HepG2 (cell line): Measurements from ENCODE around the gene FAM110A. TPM values are rescaled to one million over a fixed set of nuclear protein-coding genes. Genes with fewer than 3 reads are reported as not detected.
"Not testable (repeated sequence)": the region's sequence is repeated elsewhere in the genome, so short reads cannot be mapped to it uniquely, and the experiment has no call there.

Experiments used
- ATAC-seq: fragments of 200-7000 bp; cut with Tn5 transposase; 3 replicates; pipeline ENCODE4 v1.9.1; 2020; ENCODE audit warnings: mild to moderate bottlenecking, moderate library complexity
- BruUV-seq: library from RNA; stranded (reverse); fragments of 400-500 nt; replicated peaks from 2 replicates; lab custom pipeline; 2021; lab: Mats Ljungman, UMichigan
- CTCF ChIA-PET: fragments of 300-600 bp; formaldehyde crosslinking; extraction: SDS; loops from one replicate; lab custom pipeline; 2021; ENCODE audit warnings: low total read pairs, inconsistent platforms, low intra/inter-chr PET ratio; lab: Yijun Ruan, JAX
- POLR2A ChIA-PET: fragments of 350-600 bp; sonication (Branson Sonifier 250); formaldehyde crosslinking; loops from one replicate; lab custom pipeline; 2020; ENCODE audit warnings: antibody characterized with exemption, inconsistent platforms; lab: Yijun Ruan, JAX
- DNase-seq: peaks from one replicate; pipeline ENCODE4 v3.0.0-alpha.2; 2015; ENCODE audit warnings: low spot score
- FAIRE-seq: peaks from 3 replicates; lab custom pipeline; 2011; peaks lifted over from hg19 to GRCh38; lab: Jason Lieb, UNC
- H2AFZ ChIP-seq: one replicate; pipeline ENCODE4 v1.6.1; 2011; ENCODE audit warnings: low read length, inconsistent platforms
- H3K27ac ChIP-seq: fragments of 300-600 bp; 3 replicates; pipeline ENCODE4 v1.8.0; 2011; ENCODE audit warnings: mixed run types, mild to moderate bottlenecking, mixed read lengths, low read length, inconsistent platforms; ENCODE audit not compliant: insufficient read depth; ENCODE audit errors: extremely low read length
- H3K27me3 ChIP-seq, 2 experiments: fragments of 200-600 bp in 1 of 2; 2 replicates in 1 of 2; 3 replicates in 1 of 2; pipeline versions ENCODE4 v1.6.0 to v1.8.0; 2011; ENCODE audit warnings: low read length in 2 of 2, mild to moderate bottlenecking in 2 of 2, moderate library complexity in 2 of 2, inconsistent platforms in 1 of 2; ENCODE audit not compliant: insufficient read depth in 2 of 2, control insufficient read depth in 1 of 2
- H3K36me3 ChIP-seq, 2 experiments: fragments of 200-600 bp in 1 of 2; replicated peaks in 1 of 2; 2 replicates in 1 of 2; 3 replicates in 1 of 2; pipeline versions ENCODE4 v1.5.1 to v1.8.0; 2011; ENCODE audit warnings: low read length in 2 of 2, inconsistent platforms in 1 of 2; ENCODE audit not compliant: insufficient read depth in 2 of 2, control insufficient read depth in 1 of 2
- H3K4me1 ChIP-seq: 2 replicates; pipeline ENCODE4 v1.5.1; 2012; ENCODE audit warnings: low read length, inconsistent platforms; ENCODE audit not compliant: insufficient read depth
- H3K4me2 ChIP-seq: 2 replicates; pipeline ENCODE4 v1.6.0; 2011; ENCODE audit warnings: low read depth, low read length, inconsistent platforms
- H3K4me3 ChIP-seq, 3 experiments: fragments of 200-600 bp in 1 of 3; sonication (generic), shearing (Covaris generic) in 1 of 3; replicated peaks in 1 of 3; 2 replicates each; pipeline ENCODE4 v1.5.1; 2011 to 2016; ENCODE audit warnings: low read length in 3 of 3, inconsistent platforms in 2 of 3, low read depth in 2 of 3, mild to moderate bottlenecking in 2 of 3, control low read depth in 1 of 3, mixed read lengths in 1 of 3; ENCODE audit not compliant: insufficient read depth in 1 of 3
- H3K79me2 ChIP-seq: one replicate; pipeline ENCODE4 v1.6.1; 2011; ENCODE audit warnings: low read length, inconsistent platforms; ENCODE audit not compliant: insufficient read depth
- H3K9ac ChIP-seq: 2 replicates; pipeline ENCODE4 v1.6.0; 2011; ENCODE audit warnings: mild to moderate bottlenecking, low read depth, low read length, inconsistent platforms; ENCODE audit not compliant: insufficient read depth
- H3K9me3 ChIP-seq: 2 replicates; pipeline ENCODE4 v1.5.1; 2012; ENCODE audit warnings: mild to moderate bottlenecking, low read length
- H4K20me1 ChIP-seq: 2 replicates; pipeline ENCODE4 v1.6.0; 2011; ENCODE audit warnings: inconsistent platforms, mild to moderate bottlenecking, low read length, moderate library complexity; ENCODE audit not compliant: insufficient read depth
- FOSL1 ChIP-seq: sonication (generic); formaldehyde crosslinking; IDR thresholded peaks from 2 replicates; pipeline ENCODE4 v1.9.0; 2021; ENCODE audit warnings: missing genetic modification reagents, borderline replicate concordance
- MBD4 ChIP-seq: IDR thresholded peaks from 2 replicates; pipeline ENCODE4 v1.6.1; 2012; ENCODE audit warnings: low read length, inconsistent platforms, borderline replicate concordance
- SALL1 ChIP-seq: sonication (generic); formaldehyde crosslinking; IDR thresholded peaks from 2 replicates; pipeline ENCODE4 v1.8.0; 2022; ENCODE audit warnings: mild to moderate bottlenecking, missing genetic modification reagents
- ZNF468 ChIP-seq: sonication (generic); formaldehyde crosslinking; IDR thresholded peaks from 2 replicates; pipeline ENCODE4 v1.8.0; 2022; ENCODE audit warnings: mild to moderate bottlenecking, moderate library complexity, missing genetic modification reagents
- WGBS: methylation state at CpG from one replicate; pipeline ENCODE4 v1.1.6; 2017; ENCODE audit warnings: low lambda C conversion rate; 5-methylcytosine and 5-hydroxymethylcytosine counted together
- in situ Hi-C: cut with HindIII; loops from 2 replicates; pipeline ENCODE4 v1.10.0; 2017; ENCODE audit warnings: low pct_unique_long_range_greater_than_20kb; ENCODE audit not compliant: extremely low pct_ligation_motif_present
- intact Hi-C: fragments of 100-400 bp; cut with micrococcal nuclease; formaldehyde crosslinking; loops from one replicate; pipeline ENCODE4 v1.10.0; 2022; ENCODE audit not compliant: unreplicated experiment
- polyA plus RNA-seq, 8 experiments: library from polyadenylated mRNA; depleted of rRNA in 3 of 8; stranded (reverse) in 7 of 8; unstranded in 1 of 8; fragments of >200 nt; fragmentation: Illumina TruSeq in 4 of 8; extraction: Trizol in 4 of 8; gene quantifications; 2 replicates each; pipeline versions ENCODE4 v1.2.1 to v1.2.3, GENCODE V29; 2011 to 2016; ENCODE audit warnings: low read depth in 4 of 8, missing spikeins in 1 of 8, mixed read lengths in 1 of 8; ENCODE audit not compliant: insufficient read depth in 1 of 8
- total RNA-seq, 5 experiments: library from RNA; depleted of rRNA; stranded (reverse); fragments of >200 nt; fragmentation: Illumina TruSeq; extraction: Trizol; gene quantifications; 2 replicates each; pipeline ENCODE4 v1.2.3, GENCODE V29; 2016; ENCODE audit warnings: low read depth in 1 of 5
- TF ChIP-seq, protein P1 (sequence below): sonication (generic); formaldehyde crosslinking; IDR thresholded peaks from 2 replicates; pipeline ENCODE4 v1.4.0; 2020; ENCODE audit warnings: missing genetic modification reagents
- TF ChIP-seq, protein P2 (sequence below): sonication (generic); formaldehyde crosslinking; conservative IDR thresholded peaks from 2 replicates; pipeline ENCODE4 v1.8.1; 2023; ENCODE audit warnings: missing genetic modification reagents

FAM110A gene
- total and polyA plus RNA-seq, 2 of the 13 experiments (the other 11 are each of a cell fraction or from before 2014, with no cell fraction given): 1.9 TPM

DNA sequence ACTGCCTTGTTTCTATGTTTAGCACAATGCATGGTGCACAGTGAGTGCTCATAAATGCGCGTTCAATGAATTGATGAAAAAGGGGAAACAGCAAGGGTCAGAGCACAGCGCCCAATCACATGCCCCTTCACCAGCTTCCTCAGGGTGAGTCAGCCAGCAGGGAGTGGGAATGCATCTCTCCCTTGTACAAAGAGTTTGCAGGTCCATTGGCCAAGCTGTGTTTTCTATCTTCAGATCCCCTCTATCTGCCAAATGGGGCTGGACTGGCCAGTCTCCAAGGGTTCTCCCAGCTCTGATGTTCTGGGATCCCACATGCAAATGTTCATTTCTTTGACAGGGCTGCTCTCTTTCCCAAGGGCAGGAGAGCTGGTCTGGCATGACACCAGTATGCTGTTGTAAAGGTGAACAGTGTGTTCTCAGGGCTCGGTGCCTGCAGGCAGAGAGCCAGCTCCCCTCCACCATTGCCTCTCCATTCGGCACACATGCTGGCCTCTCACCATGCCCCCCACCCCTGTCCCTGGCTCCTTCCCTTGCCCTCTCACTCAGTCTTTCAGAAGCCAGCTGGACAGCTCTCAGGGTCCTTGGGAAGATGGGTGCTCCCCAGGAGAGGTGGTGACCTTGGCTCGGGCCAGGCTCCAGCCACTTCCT lies 57.7 kb downstream of the FAM110A start:
- no peak overlapping the region for H2AFZ ChIP-seq
- DNase-seq: no peak
- no peaks in the 10 kb centered on the region for H3K9me3 ChIP-seq
- H3K79me2 ChIP-seq: no peaks in the 10 kb centered on the region
- no peaks in the 10 kb centered on the region for H4K20me1 ChIP-seq
- POLR2A ChIA-PET: no interaction called here
- no peaks in the 10 kb centered on the region for H3K36me3 ChIP-seq
- H3K4me3 ChIP-seq: no peak overlapping the region
- ATAC-seq: no peak
- in situ Hi-C loops: no loop called here
- no peaks in the 10 kb centered on the region for H3K4me1 ChIP-seq
- BruUV-seq: no TSS peak
- H3K4me2 ChIP-seq: no peak overlapping the region
- FAIRE-seq: no peak
- intact Hi-C loops: no loop called here
- WGBS: 8% methylated on average over 6 of the region's 6 CpGs
- no peak overlapping the region for H3K27ac ChIP-seq
- H3K27me3 ChIP-seq: peaks cover 7 to 21% of the 10 kb centered on the region in 2 experiments; a peak in 3 of 5 replicates
- no peak overlapping the region for H3K9ac ChIP-seq
- CTCF ChIA-PET: no interaction called here
- no peak for TF ChIP-seq FOSL1 (CRISPR knock-in tag)

DNA sequence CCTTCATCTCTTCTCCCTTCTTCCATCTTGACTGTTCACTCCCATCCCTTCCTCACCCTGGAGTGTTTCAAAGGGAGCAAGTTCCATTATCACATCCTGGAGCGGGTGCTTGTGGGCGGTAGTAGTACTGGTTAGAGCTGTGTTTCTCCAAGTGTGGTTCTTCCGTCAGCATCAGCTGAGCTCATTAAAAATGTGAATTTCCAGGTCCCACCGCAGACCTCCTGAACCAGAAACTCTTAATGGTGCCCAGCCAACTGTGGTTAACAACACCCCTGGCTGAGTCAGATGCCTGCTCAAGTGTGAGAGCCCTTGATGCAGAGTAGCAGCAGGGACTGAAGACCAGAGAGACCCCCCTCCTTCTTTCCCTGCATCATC lies 58.2 kb downstream of the FAM110A start:
- DNase-seq (no peak), FAIRE-seq (no peak), ATAC-seq (no peak)
- Histone ChIP-seq H3K4me3 (no peak overlapping the region), H3K9ac (no peak overlapping the region), H2AFZ (no peak overlapping the region), H3K27me3 (peaks cover 7 to 21% of the 10 kb centered on the region in 2 experiments; a peak in 3 of 5 replicates), H3K9me3 (no peaks in the 10 kb centered on the region), H3K27ac (no peak overlapping the region), H3K4me1 (no peaks in the 10 kb centered on the region), H3K36me3 (no peaks in the 10 kb centered on the region), H3K4me2 (no peak overlapping the region), H4K20me1 (no peaks in the 10 kb centered on the region), H3K79me2 (no peaks in the 10 kb centered on the region)
- in situ Hi-C loops (no loop called here), intact Hi-C loops (no loop called here)
- BruUV-seq: no TSS peak
- WGBS: 45% methylated on average over 4 of the region's 4 CpGs
- CTCF ChIA-PET: no interaction called here
- POLR2A ChIA-PET: no interaction called here
- TF ChIP-seq, protein P1, sequence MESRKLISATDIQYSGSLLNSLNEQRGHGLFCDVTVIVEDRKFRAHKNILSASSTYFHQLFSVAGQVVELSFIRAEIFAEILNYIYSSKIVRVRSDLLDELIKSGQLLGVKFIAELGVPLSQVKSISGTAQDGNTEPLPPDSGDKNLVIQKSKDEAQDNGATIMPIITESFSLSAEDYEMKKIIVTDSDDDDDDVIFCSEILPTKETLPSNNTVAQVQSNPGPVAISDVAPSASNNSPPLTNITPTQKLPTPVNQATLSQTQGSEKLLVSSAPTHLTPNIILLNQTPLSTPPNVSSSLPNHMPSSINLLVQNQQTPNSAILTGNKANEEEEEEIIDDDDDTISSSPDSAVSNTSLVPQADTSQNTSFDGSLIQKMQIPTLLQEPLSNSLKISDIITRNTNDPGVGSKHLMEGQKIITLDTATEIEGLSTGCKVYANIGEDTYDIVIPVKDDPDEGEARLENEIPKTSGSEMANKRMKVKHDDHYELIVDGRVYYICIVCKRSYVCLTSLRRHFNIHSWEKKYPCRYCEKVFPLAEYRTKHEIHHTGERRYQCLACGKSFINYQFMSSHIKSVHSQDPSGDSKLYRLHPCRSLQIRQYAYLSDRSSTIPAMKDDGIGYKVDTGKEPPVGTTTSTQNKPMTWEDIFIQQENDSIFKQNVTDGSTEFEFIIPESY (CRISPR knock-in tag): no peak
- TF ChIP-seq, protein P2, sequence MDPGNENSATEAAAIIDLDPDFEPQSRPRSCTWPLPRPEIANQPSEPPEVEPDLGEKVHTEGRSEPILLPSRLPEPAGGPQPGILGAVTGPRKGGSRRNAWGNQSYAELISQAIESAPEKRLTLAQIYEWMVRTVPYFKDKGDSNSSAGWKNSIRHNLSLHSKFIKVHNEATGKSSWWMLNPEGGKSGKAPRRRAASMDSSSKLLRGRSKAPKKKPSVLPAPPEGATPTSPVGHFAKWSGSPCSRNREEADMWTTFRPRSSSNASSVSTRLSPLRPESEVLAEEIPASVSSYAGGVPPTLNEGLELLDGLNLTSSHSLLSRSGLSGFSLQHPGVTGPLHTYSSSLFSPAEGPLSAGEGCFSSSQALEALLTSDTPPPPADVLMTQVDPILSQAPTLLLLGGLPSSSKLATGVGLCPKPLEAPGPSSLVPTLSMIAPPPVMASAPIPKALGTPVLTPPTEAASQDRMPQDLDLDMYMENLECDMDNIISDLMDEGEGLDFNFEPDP: 0 out of 2 replicates have a peak, but pooled peaks have one; percentile 13
- TF ChIP-seq ZNF468 (CRISPR knock-in tag): no peak
- no peak for TF ChIP-seq MBD4
- no peak for TF ChIP-seq SALL1

DNA sequence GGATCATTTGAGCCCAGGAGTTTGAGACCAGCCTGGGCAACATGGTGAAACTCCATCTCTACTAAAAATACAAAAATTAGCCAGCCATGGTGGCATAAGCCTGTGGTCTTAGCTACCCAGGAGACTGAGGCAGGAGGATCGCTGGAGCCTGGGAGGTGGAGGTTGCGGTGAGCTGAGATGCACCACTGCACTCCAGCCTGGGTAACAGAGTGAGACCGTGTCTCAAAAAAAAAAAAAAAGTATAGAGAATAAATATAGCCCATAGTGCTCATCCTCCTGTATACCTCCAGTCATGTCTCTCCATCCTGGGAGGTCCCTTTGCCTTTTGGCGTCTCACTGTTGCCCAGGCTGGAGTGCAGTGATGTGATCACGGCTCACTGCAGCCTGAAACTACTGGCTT lies 58.9 kb downstream of the FAM110A start:
- H2AFZ ChIP-seq, H3K79me2 ChIP-seq, BruUV-seq, FAIRE-seq, H3K9me3 ChIP-seq, H3K36me3 ChIP-seq, H3K4me3 ChIP-seq, CTCF ChIA-PET, H3K4me2 ChIP-seq, H3K9ac ChIP-seq, intact Hi-C loops, H3K27ac ChIP-seq, ATAC-seq, DNase-seq, in situ Hi-C loops, H4K20me1 ChIP-seq, POLR2A ChIA-PET, H3K4me1 ChIP-seq: not testable (repeated sequence)
- peaks cover 7 to 25% of the 10 kb centered on the region in 2 experiments; a peak in 3 of 5 replicates for H3K27me3 ChIP-seq
- WGBS: 7% methylated on average over 5 of the region's 5 CpGs
